K562 (cell line): ENCODE data around the gene TUBB4B. TPM values are rescaled to one million over a fixed set of nuclear protein-coding genes. Genes with fewer than 3 reads are reported as not detected.

ENCODE experiments used
- ATAC-seq: fragments of 200-7000 bp; cut with Tn5 transposase; 3 replicates; pipeline ENCODE4 v1.9.1; 2020; ENCODE audit warnings: moderate library complexity
- BruUV-seq: library from RNA; stranded (reverse); fragments of 400-500 nt; replicated peaks from 2 replicates; lab custom pipeline; 2021; lab: Mats Ljungman, UMichigan
- CTCF ChIA-PET: fragments of 300-600 bp; formaldehyde crosslinking; extraction: SDS; loops from one replicate; lab custom pipeline; 2021; ENCODE audit warnings: low intra/inter-chr PET ratio; lab: Yijun Ruan, JAX
- POLR2A ChIA-PET: fragments of 300-600, 350-650 bp; sonication (Branson Sonifier 250); formaldehyde crosslinking; extraction: SDS; loops from one replicate; lab custom pipeline; 2021; ENCODE audit warnings: antibody characterized with exemption, inconsistent platforms; lab: Yijun Ruan, JAX
- DNase-seq, 4 experiments: peaks; one replicate each; pipeline versions ENCODE4 v3.0.0 to v3.0.0-alpha.2; 2011 to 2018; ENCODE audit warnings: low spot score in 3 of 4, mixed read lengths in 3 of 4; ENCODE audit errors: extremely low read depth in 1 of 4
- FAIRE-seq: peaks from 2 replicates; lab custom pipeline; 2011; peaks lifted over from hg19 to GRCh38; lab: Jason Lieb, UNC
- H2AFZ ChIP-seq: 2 replicates; pipeline ENCODE4 v1.6.0; 2011; ENCODE audit warnings: low read depth, low read length, control low read depth, inconsistent platforms
- H3K27ac ChIP-seq: fragments of 200-600 bp; 3 replicates; pipeline ENCODE4 v1.8.0; 2011; ENCODE audit warnings: low read depth, mild to moderate bottlenecking, control low read depth, inconsistent platforms, low read length, moderate library complexity, mixed read lengths; ENCODE audit errors: extremely low read depth
- H3K27me3 ChIP-seq, 2 experiments: fragments of 300-600 bp in 1 of 2; 2 replicates in 1 of 2; 3 replicates in 1 of 2; pipeline versions ENCODE4 v1.6.0 to v1.8.0; 2011; ENCODE audit warnings: inconsistent platforms in 2 of 2, low read length in 2 of 2, mild to moderate bottlenecking in 1 of 2, mixed read lengths in 1 of 2, moderate library complexity in 1 of 2; ENCODE audit not compliant: control insufficient read depth in 2 of 2, insufficient read depth in 2 of 2
- H3K36me3 ChIP-seq: fragments of 300-600 bp; 3 replicates; pipeline ENCODE4 v1.8.0; 2011; ENCODE audit warnings: mild to moderate bottlenecking, low read length, inconsistent platforms; ENCODE audit not compliant: control insufficient read depth, insufficient read depth
- H3K4me1 ChIP-seq, 2 experiments: fragments of 200-600 bp in 1 of 2; replicated peaks in 1 of 2; 2 replicates in 1 of 2; 3 replicates in 1 of 2; pipeline versions ENCODE4 v1.5.1 to v1.8.0; 2011; ENCODE audit warnings: inconsistent platforms in 2 of 2, low read length in 2 of 2, mild to moderate bottlenecking in 1 of 2, mixed read lengths in 1 of 2, moderate library complexity in 1 of 2; ENCODE audit not compliant: control insufficient read depth in 2 of 2, insufficient read depth in 2 of 2
- H3K4me2 ChIP-seq: 2 replicates; pipeline ENCODE4 v1.6.1; 2011; ENCODE audit warnings: low read length, control low read depth, inconsistent platforms, mixed read lengths; ENCODE audit not compliant: insufficient read depth
- H3K4me3 ChIP-seq: fragments of 200-600 bp; sonication (generic), shearing (Covaris generic); 2 replicates; pipeline ENCODE4 v1.5.1; 2016; ENCODE audit warnings: control low read depth, inconsistent platforms
- H3K79me2 ChIP-seq: fragments of 200-600 bp; 3 replicates; pipeline ENCODE4 v1.8.0; 2011; ENCODE audit warnings: low read length, inconsistent platforms; ENCODE audit not compliant: control insufficient read depth, insufficient read depth
- H3K9ac ChIP-seq, 2 experiments: 2 replicates each; pipeline versions ENCODE4 v1.6.0 to v1.6.1; 2011; ENCODE audit warnings: low read depth in 2 of 2, low read length in 2 of 2, control low read depth in 1 of 2, inconsistent platforms in 1 of 2, mild to moderate bottlenecking in 1 of 2, mixed read lengths in 1 of 2; ENCODE audit not compliant: insufficient read depth in 1 of 2
- H3K9me1 ChIP-seq: one replicate; pipeline ENCODE4 v1.6.0; 2011; ENCODE audit warnings: inconsistent platforms, mild to moderate bottlenecking, low read length, moderate library complexity; ENCODE audit not compliant: control insufficient read depth, insufficient read depth
- H3K9me3 ChIP-seq: replicated peaks from 2 replicates; pipeline ENCODE4 v1.5.1; 2011; ENCODE audit warnings: low read depth, low read length, inconsistent platforms; ENCODE audit not compliant: control insufficient read depth, insufficient read depth
- H4K20me1 ChIP-seq: replicated peaks from 2 replicates; pipeline ENCODE4 v1.6.1; 2011; ENCODE audit warnings: low read length, inconsistent platforms, mixed read lengths; ENCODE audit not compliant: control insufficient read depth, insufficient read depth
- C11orf30 ChIP-seq: fragments of 450-650 bp; IDR thresholded peaks from 2 replicates; pipeline ENCODE4 v1.6.1; 2016; ENCODE audit warnings: low read depth, mild to moderate bottlenecking
- MCM2 ChIP-seq: fragments of 450-650 bp; IDR thresholded peaks from 2 replicates; pipeline ENCODE4 v1.6.1; 2017; ENCODE audit warnings: low read depth, mild to moderate bottlenecking
- PRPF4 ChIP-seq: fragments of 200-400 bp; formaldehyde crosslinking; IDR thresholded peaks from one replicate; pipeline ENCODE4 v1.6.1; 2017; ENCODE audit warnings: low read length, low read depth, mild to moderate bottlenecking; ENCODE audit not compliant: insufficient read depth, poor library complexity, severe bottlenecking
- SIN3B ChIP-seq: fragments of 450-650 bp; IDR thresholded peaks from 2 replicates; pipeline ENCODE4 v1.6.1; 2017; ENCODE audit warnings: low read depth, mild to moderate bottlenecking, moderate library complexity
- ZNF121 ChIP-seq: sonication (generic); formaldehyde crosslinking; conservative IDR thresholded peaks from 2 replicates; pipeline ENCODE4 v1.8.0; 2022; ENCODE audit warnings: missing genetic modification reagents
- ZNF584 ChIP-seq: fragments of 200-800 bp; sonication (Bioruptor generic); IDR thresholded peaks from 2 replicates; pipeline ENCODE4 v1.6.1; 2016; ENCODE audit warnings: low read depth, mild to moderate bottlenecking, missing genetic modification characterization, missing compliant biosample characterization
- ZNF589 ChIP-seq: fragments of 200-800 bp; sonication (Bioruptor generic); IDR thresholded peaks from 2 replicates; pipeline ENCODE4 v1.6.1; 2016; ENCODE audit warnings: low read depth, missing genetic modification characterization, missing compliant biosample characterization
- WGBS: fragments of 100-300 bp; shearing (Covaris generic); methylation state at CpG from one replicate; pipeline ENCODE4 v1.1.6; 2016; ENCODE audit warnings: low coverage, mixed read lengths; ENCODE audit not compliant: insufficient coverage; ENCODE audit errors: missing lambda C conversion rate; 5-methylcytosine and 5-hydroxymethylcytosine counted together
- in situ Hi-C: fragments of 300-500 bp; cut with MboI; formaldehyde crosslinking; loops from 4 replicates; pipeline ENCODE4 v1.15.0; 2018; ENCODE audit warnings: inconsistent platforms, mixed read lengths
- intact Hi-C: fragments of 100-400 bp; cut with micrococcal nuclease; formaldehyde crosslinking; loops from 2 replicates; pipeline ENCODE4 v1.14.2; 2022
- polyA plus RNA-seq, 8 experiments: library from polyadenylated mRNA; depleted of rRNA in 4 of 8; stranded (reverse) in 5 of 8; unstranded in 3 of 8; fragments of >200 nt; fragmentation: Nextera tagmentation in 2 of 8; fragmentation: Illumina TruSeq in 1 of 8; extraction: Ambion mirVana in 2 of 8; extraction: Trizol in 1 of 8; gene quantifications; 2 replicates each; pipeline versions ENCODE4 v1.2.1 to v1.2.3, GENCODE V29; 2011 to 2014; ENCODE audit warnings: inconsistent platforms in 1 of 8, missing spikeins in 1 of 8
- total RNA-seq, 7 experiments: library from RNA; depleted of rRNA in 6 of 7; stranded (reverse); fragments of >200 nt in 6 of 7; fragmentation: Illumina TruSeq in 2 of 7; extraction: Trizol in 2 of 7; gene quantifications; 2 replicates each; pipeline versions ENCODE4 v1.2.1 to v1.2.3, GENCODE V29; 2011 to 2021; ENCODE audit warnings: low replicate concordance in 1 of 7
- TF ChIP-seq, protein P1 (sequence below): fragments of 450-650 bp; IDR thresholded peaks from 2 replicates; pipeline ENCODE4 v1.6.1; 2016; ENCODE audit warnings: borderline replicate concordance
- TF ChIP-seq, protein P2 (sequence below): fragments of 200-800 bp; sonication (Bioruptor generic); IDR thresholded peaks from 2 replicates; pipeline ENCODE4 v1.6.1; 2016; ENCODE audit warnings: missing genetic modification characterization, missing compliant biosample characterization
- TF ChIP-seq, protein P3 (sequence below): fragments of 250-450 bp; sonication (Bioruptor Pico); IDR thresholded peaks from 2 replicates; pipeline ENCODE4 v1.5.0; 2020; ENCODE audit warnings: mild to moderate bottlenecking, borderline replicate concordance

TUBB4B gene
- total and polyA plus RNA-seq, 9 of the 15 experiments (the other 6 are each of a cell fraction or from before 2014, with no cell fraction given): 24.1 to 443 (median 268) TPM

DNA sequence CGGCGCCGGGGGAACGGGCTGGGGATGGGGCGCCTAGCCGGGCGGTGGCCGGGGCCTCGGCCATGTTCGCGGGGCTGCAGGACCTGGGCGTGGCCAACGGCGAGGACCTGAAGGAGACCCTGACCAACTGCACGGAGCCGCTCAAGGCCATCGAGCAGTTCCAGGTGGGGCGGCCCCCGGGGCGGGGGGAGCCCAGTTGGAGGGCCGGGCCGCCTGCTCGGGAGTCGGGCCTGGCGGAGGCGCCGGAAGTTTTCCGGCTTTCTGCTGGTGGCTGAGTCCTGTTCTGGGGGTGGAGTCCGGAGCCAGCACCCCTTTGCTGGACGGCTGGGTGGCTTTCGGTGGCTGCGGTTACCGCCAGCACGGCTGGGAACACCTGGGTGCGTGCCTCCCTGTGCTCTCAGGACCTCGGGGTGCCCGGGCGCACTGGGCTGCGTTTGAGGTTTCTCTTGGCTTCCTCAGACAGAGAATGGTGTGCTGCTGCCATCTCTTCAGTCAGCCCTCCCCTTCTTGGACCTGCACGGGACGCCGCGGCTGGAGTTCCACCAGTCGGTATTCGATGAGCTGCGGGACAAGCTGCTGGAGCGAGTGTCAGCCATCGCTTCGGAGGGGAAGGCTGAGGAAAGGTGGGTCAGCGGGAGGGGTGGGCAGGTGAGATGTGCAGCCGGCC is 14.5 kb downstream of the TUBB4B start:
- peaks cover 13 to 63% of the 10 kb centered on the region in 2 experiments for H3K4me1 ChIP-seq
- peak overlapping the region; percentile 100 for H3K4me3 ChIP-seq
- FAIRE-seq: no peak
- no peaks in the 10 kb centered on the region for H3K9me1 ChIP-seq
- peak overlapping the region; percentile 90 to 95 for H3K9ac ChIP-seq
- intact Hi-C loops (loop anchor here (2.0 kb wide), 2 partner anchors 15 to 21 kb away; partner anchors contain the start of genes TOR4A and TUBB4B), in situ Hi-C loops (no loop called here)
- peak; percentile 51 for ATAC-seq
- peak overlapping the region; percentile 97 for H3K4me2 ChIP-seq
- H3K27ac ChIP-seq: peak overlapping the region; percentile 82
- WGBS: 1% methylated on average over 36 of the region's 51 CpGs
- H3K27me3 ChIP-seq: no peaks in the 10 kb centered on the region
- H3K36me3 ChIP-seq: peaks cover 31% of the 10 kb centered on the region
- H3K9me3 ChIP-seq: no peaks in the 10 kb centered on the region
- CTCF ChIA-PET: interaction anchor here (1.1 kb wide), 1 partner anchor 19 kb away, joined by 3 read pairs; no protein-coding TSS in a partner anchor
- peak in 2 of 4 experiments; percentile 11 to 66 for DNase-seq
- POLR2A ChIA-PET: interaction anchor here (0.8 to 8.3 kb wide), 3 partner anchors 13 to 57 kb away, joined by 3 to 221 read pairs (median 4); partner anchors contain the start of gene TUBB4B
- peaks cover 39% of the 10 kb centered on the region for H3K79me2 ChIP-seq
- no peaks in the 10 kb centered on the region; the same call in 1 of the 2 replicates for H4K20me1 ChIP-seq
- BruUV-seq: no TSS peak
- peak overlapping the region; percentile 79 for H2AFZ ChIP-seq
- TF ChIP-seq, protein P1, sequence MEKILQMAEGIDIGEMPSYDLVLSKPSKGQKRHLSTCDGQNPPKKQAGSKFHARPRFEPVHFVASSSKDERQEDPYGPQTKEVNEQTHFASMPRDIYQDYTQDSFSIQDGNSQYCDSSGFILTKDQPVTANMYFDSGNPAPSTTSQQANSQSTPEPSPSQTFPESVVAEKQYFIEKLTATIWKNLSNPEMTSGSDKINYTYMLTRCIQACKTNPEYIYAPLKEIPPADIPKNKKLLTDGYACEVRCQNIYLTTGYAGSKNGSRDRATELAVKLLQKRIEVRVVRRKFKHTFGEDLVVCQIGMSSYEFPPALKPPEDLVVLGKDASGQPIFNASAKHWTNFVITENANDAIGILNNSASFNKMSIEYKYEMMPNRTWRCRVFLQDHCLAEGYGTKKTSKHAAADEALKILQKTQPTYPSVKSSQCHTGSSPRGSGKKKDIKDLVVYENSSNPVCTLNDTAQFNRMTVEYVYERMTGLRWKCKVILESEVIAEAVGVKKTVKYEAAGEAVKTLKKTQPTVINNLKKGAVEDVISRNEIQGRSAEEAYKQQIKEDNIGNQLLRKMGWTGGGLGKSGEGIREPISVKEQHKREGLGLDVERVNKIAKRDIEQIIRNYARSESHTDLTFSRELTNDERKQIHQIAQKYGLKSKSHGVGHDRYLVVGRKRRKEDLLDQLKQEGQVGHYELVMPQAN: peak; percentile 45; the same call in 1 of the 2 replicates
- TF ChIP-seq ZNF121 (no peak), ZNF584 (no peak), MCM2 (no peak), SIN3B (peak; percentile 1; the same call in 1 of the 2 replicates), C11orf30 (no peak), PRPF4 (no peak), ZNF589 (no peak)
- TF ChIP-seq, protein P2, sequence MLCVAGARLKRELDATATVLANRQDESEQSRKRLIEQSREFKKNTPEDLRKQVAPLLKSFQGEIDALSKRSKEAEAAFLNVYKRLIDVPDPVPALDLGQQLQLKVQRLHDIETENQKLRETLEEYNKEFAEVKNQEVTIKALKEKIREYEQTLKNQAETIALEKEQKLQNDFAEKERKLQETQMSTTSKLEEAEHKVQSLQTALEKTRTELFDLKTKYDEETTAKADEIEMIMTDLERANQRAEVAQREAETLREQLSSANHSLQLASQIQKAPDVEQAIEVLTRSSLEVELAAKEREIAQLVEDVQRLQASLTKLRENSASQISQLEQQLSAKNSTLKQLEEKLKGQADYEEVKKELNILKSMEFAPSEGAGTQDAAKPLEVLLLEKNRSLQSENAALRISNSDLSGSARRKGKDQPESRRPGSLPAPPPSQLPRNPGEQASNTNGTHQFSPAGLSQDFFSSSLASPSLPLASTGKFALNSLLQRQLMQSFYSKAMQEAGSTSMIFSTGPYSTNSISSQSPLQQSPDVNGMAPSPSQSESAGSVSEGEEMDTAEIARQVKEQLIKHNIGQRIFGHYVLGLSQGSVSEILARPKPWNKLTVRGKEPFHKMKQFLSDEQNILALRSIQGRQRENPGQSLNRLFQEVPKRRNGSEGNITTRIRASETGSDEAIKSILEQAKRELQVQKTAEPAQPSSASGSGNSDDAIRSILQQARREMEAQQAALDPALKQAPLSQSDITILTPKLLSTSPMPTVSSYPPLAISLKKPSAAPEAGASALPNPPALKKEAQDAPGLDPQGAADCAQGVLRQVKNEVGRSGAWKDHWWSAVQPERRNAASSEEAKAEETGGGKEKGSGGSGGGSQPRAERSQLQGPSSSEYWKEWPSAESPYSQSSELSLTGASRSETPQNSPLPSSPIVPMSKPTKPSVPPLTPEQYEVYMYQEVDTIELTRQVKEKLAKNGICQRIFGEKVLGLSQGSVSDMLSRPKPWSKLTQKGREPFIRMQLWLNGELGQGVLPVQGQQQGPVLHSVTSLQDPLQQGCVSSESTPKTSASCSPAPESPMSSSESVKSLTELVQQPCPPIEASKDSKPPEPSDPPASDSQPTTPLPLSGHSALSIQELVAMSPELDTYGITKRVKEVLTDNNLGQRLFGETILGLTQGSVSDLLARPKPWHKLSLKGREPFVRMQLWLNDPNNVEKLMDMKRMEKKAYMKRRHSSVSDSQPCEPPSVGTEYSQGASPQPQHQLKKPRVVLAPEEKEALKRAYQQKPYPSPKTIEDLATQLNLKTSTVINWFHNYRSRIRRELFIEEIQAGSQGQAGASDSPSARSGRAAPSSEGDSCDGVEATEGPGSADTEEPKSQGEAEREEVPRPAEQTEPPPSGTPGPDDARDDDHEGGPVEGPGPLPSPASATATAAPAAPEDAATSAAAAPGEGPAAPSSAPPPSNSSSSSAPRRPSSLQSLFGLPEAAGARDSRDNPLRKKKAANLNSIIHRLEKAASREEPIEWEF: no peak
- TF ChIP-seq, protein P3, sequence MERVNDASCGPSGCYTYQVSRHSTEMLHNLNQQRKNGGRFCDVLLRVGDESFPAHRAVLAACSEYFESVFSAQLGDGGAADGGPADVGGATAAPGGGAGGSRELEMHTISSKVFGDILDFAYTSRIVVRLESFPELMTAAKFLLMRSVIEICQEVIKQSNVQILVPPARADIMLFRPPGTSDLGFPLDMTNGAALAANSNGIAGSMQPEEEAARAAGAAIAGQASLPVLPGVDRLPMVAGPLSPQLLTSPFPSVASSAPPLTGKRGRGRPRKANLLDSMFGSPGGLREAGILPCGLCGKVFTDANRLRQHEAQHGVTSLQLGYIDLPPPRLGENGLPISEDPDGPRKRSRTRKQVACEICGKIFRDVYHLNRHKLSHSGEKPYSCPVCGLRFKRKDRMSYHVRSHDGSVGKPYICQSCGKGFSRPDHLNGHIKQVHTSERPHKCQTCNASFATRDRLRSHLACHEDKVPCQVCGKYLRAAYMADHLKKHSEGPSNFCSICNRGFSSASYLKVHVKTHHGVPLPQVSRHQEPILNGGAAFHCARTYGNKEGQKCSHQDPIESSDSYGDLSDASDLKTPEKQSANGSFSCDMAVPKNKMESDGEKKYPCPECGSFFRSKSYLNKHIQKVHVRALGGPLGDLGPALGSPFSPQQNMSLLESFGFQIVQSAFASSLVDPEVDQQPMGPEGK: no peak
